HG02623 (cell line): ENCODE measurements around the gene TTR.
A peak's percentile ranks its signal among the peaks of the same experiment; 100 is the strongest.

ENCODE experiments used
- ATAC-seq: cut with Tn5 transposase; IDR thresholded peaks from one replicate; pipeline ENCODE4 v1.9.1; 2021; ENCODE audit warnings: moderate library complexity; ENCODE audit not compliant: unreplicated experiment

The TTR gene

DNA sequence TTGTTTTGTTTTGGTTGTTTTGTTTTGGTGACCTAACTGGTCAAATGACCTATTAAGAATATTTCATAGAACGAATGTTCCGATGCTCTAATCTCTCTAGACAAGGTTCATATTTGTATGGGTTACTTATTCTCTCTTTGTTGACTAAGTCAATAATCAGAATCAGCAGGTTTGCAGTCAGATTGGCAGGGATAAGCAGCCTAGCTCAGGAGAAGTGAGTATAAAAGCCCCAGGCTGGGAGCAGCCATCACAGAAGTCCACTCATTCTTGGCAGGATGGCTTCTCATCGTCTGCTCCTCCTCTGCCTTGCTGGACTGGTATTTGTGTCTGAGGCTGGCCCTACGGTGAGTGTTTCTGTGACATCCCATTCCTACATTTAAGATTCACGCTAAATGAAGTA lies at the start of gene TTR:
TTR (plus strand) TSS at position 250 of the 400 bp plus-strand sequence; CDS start at position 276, 26 bp downstream.
- ATAC-seq: no peak

DNA sequence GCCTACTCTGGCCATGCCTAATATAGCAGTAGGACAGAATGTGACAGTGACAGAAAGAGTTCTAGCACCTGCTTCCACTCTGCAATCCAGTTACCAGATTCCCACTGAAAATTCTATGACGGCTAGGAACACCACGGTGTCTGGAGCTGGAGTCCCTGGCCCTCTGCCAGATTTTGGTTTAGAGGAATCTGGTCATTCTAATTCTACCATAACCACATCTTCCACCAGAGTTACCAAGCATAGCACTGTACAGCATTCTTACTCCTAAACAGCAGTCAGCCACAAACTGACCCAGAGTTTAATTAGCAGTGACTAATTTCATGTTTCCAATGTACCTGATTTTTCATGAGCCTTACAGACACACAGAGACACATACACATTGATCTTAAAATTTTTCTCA lies 45.2 kb upstream of the TTR start:
- no peak for ATAC-seq

DNA sequence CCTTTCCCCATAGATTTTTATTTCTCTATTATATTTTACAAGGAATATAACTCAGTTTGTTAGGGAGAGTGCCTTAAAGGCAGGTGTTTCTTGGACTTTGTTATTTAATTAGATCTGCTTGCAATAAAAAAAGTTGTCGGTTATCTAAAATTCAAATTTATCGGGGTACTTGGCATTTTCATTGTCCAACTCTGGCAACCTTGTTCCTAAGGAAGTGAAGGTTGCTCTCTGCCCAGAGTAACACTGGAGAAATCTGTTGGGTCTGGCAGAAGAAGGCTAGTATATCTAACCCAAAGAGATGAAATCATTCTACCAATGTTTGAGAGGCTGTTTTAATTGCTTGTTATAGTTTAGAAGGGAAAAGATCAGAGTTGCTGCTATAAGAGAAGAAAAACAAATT lies 42.8 kb upstream of the TTR start:
- no peak for ATAC-seq

DNA sequence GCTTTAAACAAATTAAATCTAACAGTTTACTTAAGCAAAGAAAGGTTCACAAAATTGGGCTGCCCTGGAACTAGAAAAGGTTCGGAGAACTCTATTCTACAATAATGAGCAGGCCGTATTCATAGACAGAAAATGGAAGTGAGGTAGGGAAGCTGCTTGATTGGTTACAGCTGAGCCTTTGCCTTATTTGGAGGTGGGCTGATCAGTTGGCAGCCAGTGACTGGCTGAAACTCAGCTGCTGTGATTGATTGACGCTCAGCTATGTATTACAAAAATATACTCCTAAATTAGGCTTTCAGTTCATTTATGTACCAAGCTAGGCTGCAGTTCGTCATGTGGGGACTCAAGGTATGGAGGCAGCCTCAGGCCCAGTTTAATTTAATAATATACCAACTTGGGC lies 42.3 kb upstream of the TTR start:
- no peak for ATAC-seq

DNA sequence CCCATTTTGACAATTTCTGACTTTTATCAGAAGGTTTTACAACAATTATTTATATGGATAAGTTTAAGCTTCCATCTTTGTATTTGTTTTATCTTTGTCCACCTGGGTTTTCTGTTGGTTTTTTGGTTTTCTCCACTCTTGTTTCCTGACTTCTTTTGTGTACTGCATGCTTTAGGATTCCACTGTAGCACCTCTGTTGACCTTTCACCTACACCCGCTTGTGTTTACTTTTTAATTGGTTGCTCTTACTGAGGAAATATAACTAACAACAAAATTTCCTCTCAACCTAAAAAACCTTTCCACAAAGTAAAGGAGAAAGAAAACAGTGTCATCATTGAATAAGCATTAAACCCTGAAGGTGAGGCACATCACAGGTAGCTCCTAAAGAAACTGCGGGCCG lies 39.8 kb upstream of the TTR start:
- no peak for ATAC-seq

DNA sequence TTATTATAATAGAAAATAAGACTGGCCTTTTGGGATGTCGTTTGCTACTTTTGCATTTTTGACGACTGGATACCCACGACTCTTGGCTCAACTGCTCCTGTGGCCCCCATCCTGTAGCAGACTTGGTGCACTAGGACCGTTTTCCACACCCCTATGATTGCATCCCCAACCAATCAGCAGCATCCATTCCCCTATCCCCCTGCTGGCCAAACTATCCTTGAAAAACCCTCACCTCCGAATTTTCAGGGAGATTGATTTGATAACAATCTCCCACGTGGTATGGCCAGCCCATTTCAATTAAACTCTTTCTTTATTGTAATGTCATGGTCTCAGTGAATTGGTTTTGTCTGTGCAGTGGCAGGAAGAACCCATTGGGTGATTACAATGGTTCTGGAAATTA lies 37.9 kb upstream of the TTR start:
- no peak for ATAC-seq

DNA sequence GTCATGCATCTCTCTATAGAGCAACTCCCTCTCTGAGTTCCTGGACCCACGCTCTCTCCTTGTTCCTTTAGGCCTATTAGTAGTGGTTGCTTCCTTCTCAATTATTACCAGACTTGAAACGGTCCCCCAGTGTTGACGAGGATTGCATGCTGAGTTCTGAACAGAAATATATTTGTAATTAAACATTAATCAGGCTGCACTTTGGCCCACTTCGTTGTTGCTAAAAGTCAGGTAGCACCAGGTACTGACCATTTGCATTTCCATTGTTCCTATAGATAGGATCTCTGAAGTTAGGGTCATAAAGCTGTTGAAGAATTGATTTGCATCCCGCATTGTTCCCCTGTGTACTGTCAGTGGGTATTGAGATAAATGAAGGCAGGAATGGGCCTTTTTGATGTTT lies 36.9 kb upstream of the TTR start:
- ATAC-seq: no peak

DNA sequence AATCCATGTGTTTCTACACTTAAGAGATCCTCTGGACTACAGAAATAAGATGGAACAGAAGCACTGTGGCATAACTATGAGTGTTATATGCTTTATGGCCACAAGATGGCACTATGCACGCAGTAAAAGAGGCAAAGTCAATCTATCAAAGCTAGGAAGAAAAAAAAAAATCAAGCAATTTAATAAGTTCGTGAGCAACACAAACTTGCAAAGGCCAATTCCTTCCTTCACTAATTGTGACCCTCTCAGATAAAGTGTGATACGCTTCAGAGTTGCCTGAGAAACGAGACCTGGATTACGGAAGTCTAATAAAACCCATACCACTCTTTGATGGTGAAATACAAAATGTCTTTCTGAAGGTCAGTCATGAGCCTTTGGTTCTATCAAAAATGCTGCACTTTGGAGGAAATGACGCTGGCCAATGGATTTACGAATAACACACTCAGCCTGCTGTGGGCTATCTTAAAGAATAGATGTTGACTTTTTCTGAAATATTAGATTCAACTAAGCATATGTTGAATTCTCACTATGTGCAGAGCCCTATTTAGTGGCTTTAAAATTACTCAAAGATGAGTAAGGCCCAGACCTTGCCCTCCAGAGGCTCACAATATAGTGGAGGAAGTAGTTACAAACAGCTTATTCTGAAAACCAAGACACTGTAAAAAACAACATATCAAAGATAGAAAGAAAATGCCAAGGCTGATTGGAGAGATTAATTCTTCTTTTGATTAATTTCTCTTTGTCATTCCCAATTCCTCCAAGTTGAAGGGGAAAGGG lies 35.5 kb upstream of the TTR start:
- peak; percentile 64 for ATAC-seq

DNA sequence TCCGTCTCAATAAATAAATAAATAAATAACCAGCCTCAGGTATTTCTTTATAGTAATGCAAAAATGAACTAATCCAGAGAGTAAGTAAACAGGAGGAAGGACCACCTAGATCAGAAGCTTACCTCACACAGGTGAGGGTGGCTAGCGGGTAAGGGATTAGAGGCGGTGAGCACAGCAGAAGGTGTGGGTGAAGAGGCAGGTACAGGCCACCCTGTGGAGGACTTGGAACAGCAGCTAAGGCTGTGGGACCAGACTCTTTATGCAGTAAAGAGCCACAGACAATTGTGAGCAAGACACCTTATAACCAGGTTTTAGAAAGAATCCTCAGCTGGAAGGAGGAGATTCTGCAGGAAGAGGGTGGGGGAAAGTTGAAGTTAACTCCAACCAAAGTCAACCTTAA lies 34.2 kb upstream of the TTR start:
- ATAC-seq: no peak

DNA sequence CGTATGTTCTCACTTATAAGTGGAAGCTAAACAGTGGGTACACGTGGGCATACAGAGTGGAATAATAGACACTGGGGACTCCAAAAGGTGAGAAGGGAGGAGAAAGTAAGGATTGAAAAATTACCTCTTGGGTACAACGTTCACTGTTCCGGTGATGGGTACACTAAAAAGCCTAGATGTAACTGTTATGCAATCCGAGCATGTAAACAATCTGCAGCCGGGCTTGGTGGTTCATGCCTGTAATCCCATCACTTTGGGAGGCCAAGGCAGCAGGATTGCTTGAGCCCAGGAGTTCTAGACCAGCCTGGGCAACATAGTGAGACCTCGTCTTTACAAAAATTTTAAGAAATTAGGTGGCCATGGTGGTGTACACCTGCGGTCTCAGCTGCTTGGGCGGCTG lies 33.1 kb upstream of the TTR start:
- ATAC-seq: no peak

DNA sequence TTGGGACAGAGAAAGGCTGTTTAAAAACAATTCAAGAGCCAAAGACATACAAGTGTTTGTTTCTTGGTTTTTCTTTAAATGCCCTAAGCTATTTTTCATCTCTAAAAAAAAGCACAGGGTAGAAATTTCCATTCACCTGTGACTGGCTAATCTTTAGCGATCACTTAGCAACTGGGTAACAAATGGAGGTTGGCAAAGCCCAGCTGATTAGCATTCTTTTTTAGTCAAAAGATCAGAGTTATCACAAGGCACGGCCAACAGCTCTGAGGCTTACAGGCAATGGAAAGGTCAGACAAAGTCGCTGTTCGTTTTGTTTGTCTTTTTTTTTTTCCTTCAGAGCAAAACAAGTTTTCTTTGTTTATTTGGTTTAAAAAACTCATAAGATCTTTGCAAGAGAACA lies 29.0 kb upstream of the TTR start:
- no peak for ATAC-seq

DNA sequence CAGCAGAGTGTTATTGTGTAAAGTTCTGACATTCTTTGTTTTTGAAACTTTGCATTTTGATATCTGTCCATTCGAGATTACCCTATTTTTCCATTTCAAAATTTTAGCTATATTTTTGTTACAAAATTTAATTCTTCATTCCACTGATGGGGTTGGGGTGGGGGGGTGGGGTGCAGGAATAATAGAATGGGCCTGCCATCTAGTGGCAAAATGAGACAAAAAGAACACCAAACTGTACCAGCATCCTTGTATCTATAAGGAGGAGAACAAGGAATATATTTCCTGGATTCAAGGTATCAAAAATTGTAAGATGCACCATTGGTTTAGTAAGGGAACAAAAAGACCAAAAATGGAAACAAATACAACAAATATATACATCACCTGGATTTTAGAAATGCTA lies 27.9 kb upstream of the TTR start:
- no peak for ATAC-seq

DNA sequence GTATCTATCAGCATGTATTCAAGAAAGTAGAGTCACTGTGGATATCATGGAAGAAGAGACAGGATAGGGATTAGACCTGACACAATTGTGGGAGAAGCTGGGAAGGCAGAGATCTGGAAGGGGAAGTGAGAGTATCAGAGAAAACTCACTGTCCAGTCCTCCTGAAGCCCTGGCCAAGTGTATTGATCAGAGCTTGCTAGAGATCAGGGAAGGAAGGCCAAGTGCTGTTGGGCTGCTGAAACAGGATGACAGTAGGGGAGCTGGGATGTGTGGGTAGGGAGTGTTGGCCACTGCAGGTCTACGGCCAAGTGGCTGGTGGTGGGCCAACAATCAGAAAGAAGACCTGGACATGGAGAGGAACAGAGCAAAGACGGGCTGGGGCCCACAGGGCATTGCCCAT lies 26.3 kb upstream of the TTR start:
- no peak for ATAC-seq

DNA sequence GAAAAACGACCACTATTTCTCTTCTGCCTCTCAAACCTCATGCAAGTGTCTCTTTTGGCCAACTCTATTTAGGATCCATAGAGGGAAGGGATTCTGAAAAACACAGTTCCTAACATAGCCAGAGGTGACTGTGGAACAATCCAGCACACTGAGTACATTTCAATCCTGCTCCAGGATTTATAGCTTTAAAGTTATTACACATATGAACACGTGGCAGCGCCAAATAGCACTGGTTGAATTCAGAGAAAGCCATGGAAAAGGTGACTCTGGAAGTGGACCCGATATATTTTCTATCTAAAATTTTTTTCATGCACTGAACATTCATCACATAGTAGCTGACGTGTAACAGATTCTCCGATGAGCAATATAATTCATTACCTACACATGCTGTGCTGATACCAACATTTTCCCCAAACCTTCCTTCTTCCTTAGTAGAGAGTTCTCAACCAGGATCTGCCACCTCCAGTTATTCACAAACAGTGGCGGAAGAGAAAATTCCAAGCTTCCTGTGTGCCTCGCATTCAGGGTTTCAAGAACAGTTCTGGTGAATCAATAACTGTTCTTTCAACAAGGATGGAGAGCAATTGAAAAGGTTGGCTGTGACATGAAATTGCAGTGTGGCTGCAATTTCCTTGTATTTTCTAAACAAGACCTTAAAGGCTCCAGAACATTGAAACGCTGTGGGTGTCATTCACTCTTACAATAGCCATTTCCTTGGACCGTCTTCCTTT lies 25.7 kb upstream of the TTR start:
- no peak for ATAC-seq

DNA sequence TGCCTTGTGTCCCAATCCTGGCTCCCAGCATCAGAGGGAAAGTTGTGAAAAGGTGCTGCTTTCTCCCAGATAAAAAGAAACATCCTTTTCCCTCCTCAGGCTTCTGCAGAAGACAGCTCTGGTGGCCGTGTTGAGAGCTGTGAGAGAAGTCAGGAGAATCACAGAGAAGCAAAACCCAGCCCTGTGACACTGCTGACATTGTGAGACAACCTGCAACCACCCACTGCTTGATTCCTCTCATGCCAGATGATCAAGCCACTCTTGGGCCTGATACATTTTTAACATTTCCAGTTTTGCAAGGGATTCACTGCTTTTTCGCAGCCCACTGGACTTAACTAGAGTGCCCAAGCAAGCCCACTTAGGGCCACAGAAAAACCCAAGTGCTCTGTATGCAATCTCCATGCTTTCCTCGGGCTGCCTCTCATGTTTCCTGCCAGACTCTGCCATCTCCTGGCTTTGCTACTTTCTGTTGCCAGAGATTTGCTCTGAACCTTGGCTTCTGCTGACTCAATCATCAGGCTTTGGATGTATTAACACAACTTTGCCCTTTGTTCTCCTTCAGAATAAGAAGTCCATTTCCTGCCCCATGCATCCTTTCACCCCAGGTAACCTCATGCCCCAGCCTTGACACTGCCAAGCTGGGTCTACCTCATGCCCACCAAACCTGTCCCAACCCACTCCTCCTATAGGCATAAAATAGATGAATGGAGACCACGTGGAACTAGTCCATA lies 24.9 kb upstream of the TTR start:
- no peak for ATAC-seq

DNA sequence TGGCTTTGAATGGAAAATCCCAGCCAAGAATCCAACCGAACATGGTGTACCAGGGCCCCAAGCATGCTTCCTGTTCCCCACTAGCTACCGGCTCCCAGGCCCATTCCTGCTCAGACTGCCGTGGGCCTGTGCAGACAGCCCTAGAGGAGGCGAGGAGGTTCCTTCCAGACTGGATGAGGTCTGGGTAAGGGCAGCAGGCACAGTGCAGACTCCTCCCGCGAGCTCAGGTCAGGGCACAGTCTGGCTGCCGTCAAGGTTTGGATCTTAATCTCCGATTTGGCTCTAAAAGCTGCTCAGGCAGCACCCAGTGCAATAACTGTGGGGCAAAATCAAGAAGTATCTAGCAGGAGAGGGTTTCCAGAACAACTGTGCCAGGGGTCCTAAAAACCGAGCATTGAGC lies 19.3 kb upstream of the TTR start:
- no peak for ATAC-seq

DNA sequence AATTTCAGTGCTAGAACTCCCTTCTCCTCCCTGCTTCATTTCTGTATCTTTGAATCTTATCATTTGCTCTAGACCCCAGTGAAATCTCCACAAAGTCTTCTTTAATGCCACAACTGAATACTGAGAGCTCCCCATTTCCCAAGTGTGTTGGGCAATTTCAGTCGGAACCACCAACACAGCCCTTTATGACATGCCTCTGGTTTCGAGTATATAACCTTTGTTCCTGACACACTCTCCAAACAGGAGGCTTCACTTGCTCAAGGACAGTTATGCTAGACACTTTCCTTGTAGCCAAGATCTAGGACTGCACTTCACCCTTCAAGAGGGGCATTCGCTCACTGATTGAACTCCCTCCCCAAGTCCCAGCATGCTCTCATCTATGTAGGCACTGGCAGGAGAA lies 18.6 kb upstream of the TTR start:
- ATAC-seq: no peak

DNA sequence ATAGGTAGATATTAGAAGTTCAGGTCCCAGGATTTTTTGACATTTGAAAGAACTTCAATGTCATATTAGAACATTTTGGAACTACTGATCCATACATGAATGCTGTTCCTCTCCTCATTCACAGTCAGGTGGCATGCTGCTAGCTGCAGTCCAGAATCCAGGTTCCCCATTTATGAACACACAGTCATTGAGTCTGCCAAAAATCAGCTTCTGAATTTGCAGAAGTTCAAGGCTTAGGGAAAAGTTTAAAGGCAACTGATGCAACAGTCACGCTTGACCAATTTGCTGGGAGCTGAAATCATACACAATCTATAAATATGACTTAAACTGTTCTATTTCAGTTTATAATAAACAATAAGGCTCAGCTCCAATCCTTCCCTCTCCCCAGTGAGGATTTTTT lies 17.3 kb upstream of the TTR start:
- ATAC-seq: no peak

DNA sequence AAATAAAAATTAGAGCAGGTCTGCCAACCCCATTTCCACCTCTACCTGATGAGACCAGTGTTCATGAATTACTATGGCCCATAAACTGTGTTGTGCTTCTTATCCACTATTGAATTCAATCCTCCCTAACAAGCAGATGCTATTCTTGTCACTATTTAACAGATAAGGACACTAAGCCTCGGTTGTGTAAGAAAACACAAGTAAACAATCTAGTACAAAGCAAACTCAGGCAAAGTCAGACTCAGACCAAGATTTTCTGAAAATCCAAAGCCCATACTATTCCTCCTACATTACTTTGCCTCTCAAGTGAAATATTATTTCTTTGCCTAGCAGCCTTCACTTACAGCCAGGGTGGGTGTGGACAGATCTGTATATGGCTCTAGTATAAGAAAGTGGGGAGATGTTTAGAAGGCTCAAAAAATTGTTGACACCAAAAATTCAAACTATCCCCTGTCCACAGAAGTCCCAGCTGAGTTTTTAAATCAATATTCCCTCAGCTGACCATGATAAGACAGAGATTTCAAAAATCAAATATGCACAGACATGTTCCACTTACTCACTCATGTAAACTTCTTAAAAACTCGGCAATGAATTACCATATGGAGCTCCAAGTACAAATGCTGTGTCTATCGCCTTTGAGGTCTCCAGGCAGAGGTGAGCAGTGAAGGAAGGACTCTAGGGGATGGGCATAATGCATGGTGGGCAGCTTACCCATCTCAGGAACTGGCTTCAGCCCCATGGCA lies 16.0 kb upstream of the TTR start:
- no peak for ATAC-seq

DNA sequence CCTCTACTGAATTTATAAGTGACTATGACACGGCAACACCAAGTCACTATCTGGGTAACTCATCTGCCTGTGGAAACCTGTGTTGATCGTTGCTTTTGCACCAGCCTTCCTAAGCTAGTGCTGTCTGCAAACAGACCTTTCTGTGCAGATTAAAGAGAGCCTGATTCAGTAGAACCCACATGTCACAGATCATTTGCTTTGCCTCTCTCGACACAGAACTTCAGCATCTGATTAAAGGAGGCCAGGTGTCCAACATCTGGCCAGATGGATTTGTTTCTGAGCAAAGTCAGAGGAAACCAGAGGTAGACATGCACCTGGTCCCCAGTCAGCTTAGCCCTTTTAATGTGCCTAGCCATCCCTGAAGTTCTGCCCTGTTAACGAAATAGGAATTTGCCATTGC lies 15.0 kb upstream of the TTR start:
- peak; percentile 68 for ATAC-seq

DNA sequence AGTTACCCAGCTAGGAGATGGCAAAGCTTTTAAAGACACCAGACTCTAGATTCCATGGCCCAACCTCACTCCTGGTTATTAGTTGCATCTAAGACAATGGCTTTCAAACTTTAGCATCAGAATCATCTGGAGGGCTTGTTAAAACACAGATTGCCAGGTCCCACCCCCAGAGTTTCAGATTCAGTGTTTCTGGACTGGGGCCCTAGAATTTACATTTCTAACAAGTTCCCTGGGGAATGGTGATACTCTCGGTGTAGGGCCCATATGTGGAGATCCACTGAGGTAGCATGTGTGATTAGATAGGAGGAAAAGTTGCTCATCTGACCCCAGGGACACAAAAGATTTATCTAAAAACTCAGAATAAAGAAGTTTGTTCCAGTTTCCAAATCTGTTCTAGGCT lies 14.5 kb upstream of the TTR start:
- ATAC-seq: peak; percentile 41
